Activated CD4-positive, alpha-beta T cell treated with anti-CD3 and anti-CD28 coated beads for 24 hours (primary cell): ENCODE data around the gene ZNF729.
"Not testable (repeated sequence)": the region's sequence is repeated elsewhere in the genome, so short reads cannot be mapped to it uniquely, and the experiment has no call there.

Experiments
- DNase-seq, 2 donors: peaks; one replicate each; pipeline ENCODE4 v3.0.0-alpha.2; 2020; ENCODE audit warnings: low read depth in 2 of 2

ZNF729 gene

GRCh38 chr19:22286151-22286810 lies at the start of gene ZNF729:
Gene ZNF729 (plus strand): TSS chr19:22286441. CDS start chr19:22286526, 85 bp downstream.
- DNase-seq, result no peak

- no peak for DNase-seq
These were observed 29.4 kb upstream of the ZNF729 start for GRCh38 chr19:22256856-22257255.

GRCh38 chr19:22257381-22257780 lies 28.9 kb upstream of the ZNF729 start:
- DNase-seq, result no peak

GRCh38 chr19:22257916-22258315 lies 28.3 kb upstream of the ZNF729 start:
- no peak for DNase-seq

- DNase-seq, result no peak
These were observed 25.7 kb upstream of the ZNF729 start for GRCh38 chr19:22260499-22260898.

GRCh38 chr19:22261596-22261995 lies 24.6 kb upstream of the ZNF729 start:
- DNase-seq, result no peak

- no peak for DNase-seq
These were observed 23.1 kb upstream of the ZNF729 start for GRCh38 chr19:22263121-22263520.

GRCh38 chr19:22321554-22321953 lies 35.3 kb downstream of the ZNF729 start:
- not testable (repeated sequence) for DNase-seq

GRCh38 chr19:22326219-22326618 lies 40.0 kb downstream of the ZNF729 start:
- DNase-seq, result no peak

- DNase-seq, result no peak
These were observed 41.1 kb downstream of the ZNF729 start for GRCh38 chr19:22327321-22327720.

GRCh38 chr19:22331521-22331920 lies 45.3 kb downstream of the ZNF729 start:
- DNase-seq, result no peak

- DNase-seq, result no peak
These were observed 46.7 kb downstream of the ZNF729 start for GRCh38 chr19:22332924-22333323.

GRCh38 chr19:22335716-22336115 lies 49.5 kb downstream of the ZNF729 start:
- no peak for DNase-seq

GRCh38 chr19:22354665-22355064 lies 68.4 kb downstream of the ZNF729 start:
- no peak for DNase-seq
